GM23338 (cell line): Measurements from ENCODE around the gene MRPS11. TPM values are rescaled to one million over a fixed set of nuclear protein-coding genes. Genes with fewer than 3 reads are reported as not detected.

Source experiments
- polyA plus RNA-seq: library from polyadenylated mRNA; unstranded; fragments of >200 nt; fragmentation: Nextera tagmentation; extraction: Ambion mirVana; gene quantifications from 2 replicates; pipeline ENCODE4 v1.2.1, GENCODE V29; 2016
- total RNA-seq: library from RNA; depleted of rRNA; stranded (reverse); fragments of >200 nt; shearing (Covaris generic); gene quantifications from 2 replicates; pipeline ENCODE4 v1.2.3, GENCODE V29; 2014; rRNA removed

MRPS11 gene
- total and polyA plus RNA-seq, 2 experiments from 2014 or later = 35.8 to 57.9 TPM

Other genes with a start within 250 kb of the MRPS11 start
- 3.1 and 5.4 TPM in 2 replicates for gene NTRK3, start 211.0 kb upstream of the MRPS11 start, total RNA-seq
- gene NTRK3, start 211.0 kb upstream of the MRPS11 start, polyA plus RNA-seq = 4.0 and 5.3 TPM in 2 replicates
- 20.9 and 26.1 TPM in 2 replicates for gene MRPL46, start 320 bp upstream of the MRPS11 start, total RNA-seq
- 35.9 and 39.1 TPM in 2 replicates for gene MRPL46, start 320 bp upstream of the MRPS11 start, polyA plus RNA-seq
- gene DET1, start 79.0 kb downstream of the MRPS11 start, total RNA-seq = 6.6 and 8.6 TPM in 2 replicates
- 4.2 and 5.5 TPM in 2 replicates for gene DET1, start 79.0 kb downstream of the MRPS11 start, polyA plus RNA-seq
- 218 and 220 TPM in 2 replicates for gene AEN, start 153.6 kb downstream of the MRPS11 start, total RNA-seq
- 76.6 and 82.3 TPM in 2 replicates for gene AEN, start 153.6 kb downstream of the MRPS11 start, polyA plus RNA-seq
- 1.1 and 3.7 TPM in 2 replicates for gene ISG20, start 171.3 kb downstream of the MRPS11 start, total RNA-seq
- gene ISG20, start 171.3 kb downstream of the MRPS11 start, polyA plus RNA-seq = 3.2 and 4.9 TPM in 2 replicates